ENCODE results near the gene QSOX2.

Gene QSOX2

DNA sequence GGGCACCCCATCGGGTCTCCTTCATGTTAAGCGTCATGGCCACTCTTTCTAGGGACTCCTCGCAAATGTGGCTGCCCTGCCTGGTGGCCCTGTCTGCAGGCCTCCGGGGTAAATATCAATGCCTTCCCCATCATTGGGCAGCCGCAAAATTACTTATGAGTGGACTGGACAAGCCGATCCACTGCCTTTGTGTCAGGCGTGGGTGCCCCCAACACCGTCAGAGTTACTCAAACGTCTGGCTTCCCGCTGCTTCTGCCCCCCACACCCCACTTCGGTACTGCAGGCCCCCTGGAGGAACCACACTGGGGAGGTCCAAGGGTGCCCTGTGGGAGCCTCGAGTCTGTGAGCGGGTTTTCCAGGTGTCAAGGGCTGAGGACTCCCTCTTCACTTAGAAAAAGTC is 44.4 kb downstream of the QSOX2 start:
- H3K4me1 Mint-ChIP-seq: no peaks in the 10 kb centered on the region
- H3K36me3 Mint-ChIP-seq: no peaks in the 10 kb centered on the region
- no peaks in the 10 kb centered on the region for H3K9me3 Mint-ChIP-seq
- no peak for DNase-seq
- no peak overlapping the region for H3K4me3 Mint-ChIP-seq
- H3K27ac Mint-ChIP-seq: peak overlapping the region; percentile 11
- peaks cover 99% of the 10 kb centered on the region for H3K27me3 Mint-ChIP-seq
- CTCF ChIA-PET: no interaction called here

DNA sequence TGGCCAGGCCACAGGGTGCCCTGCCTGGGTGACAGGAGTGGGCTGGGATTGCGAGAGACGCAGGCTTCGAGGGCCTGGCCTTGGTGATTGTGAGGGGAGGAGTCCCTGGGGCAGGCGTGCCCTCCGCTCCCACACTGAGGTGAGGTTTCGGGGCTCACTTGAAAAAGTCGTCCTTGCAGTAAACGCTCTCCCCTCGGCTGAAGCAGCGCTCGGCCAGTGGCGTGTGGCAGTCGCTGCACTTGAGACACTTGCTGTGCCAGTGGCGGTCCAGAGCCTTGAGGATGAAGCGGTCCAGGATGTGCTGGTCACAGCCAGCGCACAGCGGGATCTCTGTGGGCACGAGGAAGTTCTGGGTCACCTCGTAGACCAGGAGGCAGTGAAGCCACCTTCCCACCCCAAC is 45.2 kb downstream of the QSOX2 start:
- Mint-ChIP-seq H3K9me3 (no peaks in the 10 kb centered on the region), H3K27me3 (peaks cover 99% of the 10 kb centered on the region), H3K36me3 (no peaks in the 10 kb centered on the region), H3K27ac (no peak overlapping the region), H3K4me1 (no peaks in the 10 kb centered on the region), H3K4me3 (no peak overlapping the region)
- CTCF ChIA-PET: no interaction called here
- DNase-seq: no peak

DNA sequence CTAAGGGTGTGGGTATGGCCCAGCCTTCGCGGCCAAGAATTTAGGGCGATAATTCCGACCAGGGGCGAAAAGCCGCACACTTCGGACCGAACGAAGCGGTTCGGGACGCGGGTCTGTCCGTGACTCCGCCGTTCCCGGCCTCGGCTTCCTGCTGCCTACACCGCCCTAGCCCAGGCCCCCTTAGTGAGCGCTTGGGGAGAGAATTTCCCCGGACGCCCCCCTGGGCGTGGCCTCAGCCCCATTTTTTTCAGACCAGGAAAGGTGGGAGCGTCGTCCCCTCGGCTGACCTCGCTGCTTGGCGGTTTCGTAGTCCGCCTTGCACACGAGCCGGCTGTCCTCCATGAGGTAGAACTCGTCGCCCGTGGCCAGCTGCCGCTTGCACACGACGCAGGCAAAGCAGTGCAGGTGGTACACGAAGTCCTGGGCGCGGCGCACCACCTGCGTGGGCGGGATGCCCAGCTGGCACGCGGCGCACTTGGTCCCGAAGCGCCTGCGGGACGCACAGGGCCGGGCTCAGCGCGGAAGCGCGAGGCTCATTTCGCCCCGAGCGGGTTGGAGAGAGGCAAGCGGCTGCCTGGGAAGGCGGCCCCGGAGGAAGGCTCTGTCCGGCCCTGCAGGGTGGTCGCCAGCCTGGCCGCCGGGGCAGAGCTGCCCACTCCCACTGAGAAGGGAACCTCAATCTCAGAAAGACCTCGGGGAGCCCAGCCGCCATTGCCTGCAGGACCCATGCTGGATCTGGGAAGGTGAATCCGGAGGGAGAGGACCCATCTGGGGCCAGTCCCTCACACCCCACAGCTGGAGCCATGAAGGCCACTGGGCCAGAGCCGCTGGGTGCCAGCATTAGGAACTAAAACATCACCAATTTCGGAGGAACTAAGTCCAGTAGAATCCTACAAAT is 46.0 kb downstream of the QSOX2 start:
- no peaks in the 10 kb centered on the region for H3K4me1 Mint-ChIP-seq
- CTCF ChIA-PET: no interaction called here

DNA sequence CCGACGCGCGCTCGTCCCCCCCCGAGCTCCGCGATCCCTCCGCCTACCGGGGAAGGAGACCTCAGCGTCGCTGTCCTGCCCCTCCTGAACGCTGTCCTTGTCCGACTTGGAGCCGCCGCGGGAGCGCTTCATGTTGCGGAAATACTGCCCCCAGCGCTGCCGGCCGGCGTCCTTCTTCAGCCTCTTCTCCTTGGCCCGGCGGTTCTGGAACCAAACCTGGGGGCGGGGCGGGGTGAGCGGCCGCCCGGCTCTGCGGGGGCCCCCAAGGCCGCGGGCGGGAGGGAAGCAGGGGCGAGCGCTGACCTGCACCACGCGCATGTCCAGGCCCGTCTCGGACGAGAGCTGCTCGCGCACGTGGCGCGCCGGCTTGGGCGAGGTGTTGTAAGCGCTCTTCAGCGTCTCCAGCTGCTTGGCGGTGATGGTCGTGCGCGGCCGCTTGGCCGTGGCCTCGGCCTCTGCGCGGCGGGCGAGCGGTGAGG is 47.0 kb downstream of the QSOX2 start:
- H3K27me3 Mint-ChIP-seq: peaks cover 99% of the 10 kb centered on the region
- CTCF ChIA-PET: no interaction called here

More for the DNA sequence above, 46.0 kb downstream of the QSOX2 start:
- Mint-ChIP-seq H3K27me3 (peaks cover 99% of the 10 kb centered on the region), H3K27ac (no peak overlapping the region), H3K4me3 (no peak overlapping the region), H3K36me3 (no peaks in the 10 kb centered on the region), H3K9me3 (no peaks in the 10 kb centered on the region)
- no peak for DNase-seq

DNA sequence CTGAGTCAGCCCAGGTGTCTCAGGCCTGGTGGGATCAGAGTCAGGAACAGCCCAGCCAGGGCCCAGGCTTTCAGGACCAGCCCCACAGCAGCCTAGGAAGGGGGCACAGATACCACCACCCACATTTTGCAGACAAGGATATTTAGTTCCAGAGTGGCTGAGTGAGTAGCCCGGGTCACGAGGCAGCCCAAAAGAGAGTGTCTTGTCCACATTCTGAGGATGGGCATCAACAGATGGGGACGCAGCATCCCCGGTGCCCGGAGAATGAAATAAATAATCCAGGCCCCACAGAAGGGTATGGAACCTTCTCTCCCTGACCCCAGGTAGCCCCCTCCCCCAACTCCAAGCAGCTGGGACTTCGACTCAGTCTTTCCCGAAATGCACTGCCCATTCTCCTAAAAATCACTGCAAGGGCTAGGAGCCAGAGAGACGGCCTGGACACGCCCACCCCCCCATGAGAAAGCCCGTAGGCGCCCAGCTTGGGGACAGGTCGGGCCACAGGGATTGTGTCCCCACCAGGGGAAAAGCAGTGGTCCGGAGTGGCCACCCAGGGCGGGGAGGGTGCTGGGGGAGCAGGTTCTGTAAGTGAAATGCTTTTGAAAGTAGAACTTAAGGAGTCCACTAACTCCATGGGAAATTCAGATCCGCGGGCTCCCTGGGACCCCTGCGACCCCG is 47.5 kb downstream of the QSOX2 start:
- no peak overlapping the region for H3K4me3 Mint-ChIP-seq
- no peak for DNase-seq
- no peak overlapping the region for H3K27ac Mint-ChIP-seq
- H3K9me3 Mint-ChIP-seq: no peaks in the 10 kb centered on the region
- H3K27me3 Mint-ChIP-seq: peaks cover 96% of the 10 kb centered on the region
- H3K4me1 Mint-ChIP-seq: no peaks in the 10 kb centered on the region
- CTCF ChIA-PET: no interaction called here
- H3K36me3 Mint-ChIP-seq: no peaks in the 10 kb centered on the region

More for the DNA sequence above, 47.0 kb downstream of the QSOX2 start:
- Mint-ChIP-seq H3K4me1 (no peaks in the 10 kb centered on the region), H3K9me3 (no peaks in the 10 kb centered on the region), H3K4me3 (no peak overlapping the region), H3K27ac (no peak overlapping the region), H3K36me3 (no peaks in the 10 kb centered on the region)
- no peak for DNase-seq

DNA sequence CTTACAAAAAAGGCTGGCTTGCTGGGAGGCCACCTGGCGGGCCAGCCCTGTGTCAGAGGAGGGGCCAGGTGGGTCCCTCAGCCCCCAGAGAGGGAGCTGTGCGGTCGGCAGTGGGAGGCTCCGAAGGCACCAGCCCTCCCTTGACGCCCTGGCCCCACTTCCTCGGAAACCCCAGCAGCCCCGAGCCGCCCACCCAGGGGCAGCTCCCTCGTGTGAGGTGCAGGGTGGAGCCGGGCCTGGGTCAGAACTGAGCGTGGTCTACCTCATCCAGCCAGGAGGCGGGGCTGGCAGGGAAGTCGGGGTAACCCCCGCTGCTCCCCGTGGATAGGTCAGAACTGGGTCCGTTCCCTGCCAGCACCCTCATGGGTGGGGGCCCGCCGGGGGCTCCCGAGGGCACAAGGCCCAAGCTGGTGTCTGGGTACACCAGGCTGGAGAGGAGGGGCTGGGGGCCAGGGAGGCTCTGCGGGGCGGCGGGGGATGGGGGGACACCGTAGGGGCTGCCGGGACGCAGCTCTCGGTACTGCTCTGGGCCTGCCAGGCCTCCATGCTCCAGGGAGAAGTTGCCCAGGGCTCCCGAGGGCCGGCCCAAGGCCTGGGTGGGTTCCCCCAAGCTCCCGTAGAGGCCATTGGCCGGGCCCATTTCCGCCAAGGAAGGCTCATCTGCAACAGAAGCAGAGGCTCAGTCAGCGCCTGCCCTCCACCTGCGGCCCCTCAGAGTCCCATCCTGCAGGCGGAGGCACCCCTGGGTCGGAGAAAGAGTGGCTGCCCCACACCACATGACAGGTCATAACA is 48.3 kb downstream of the QSOX2 start:
- CTCF ChIA-PET: no interaction called here
- Mint-ChIP-seq H3K27ac (no peak overlapping the region), H3K27me3 (peaks cover 96% of the 10 kb centered on the region), H3K4me3 (no peak overlapping the region), H3K9me3 (no peaks in the 10 kb centered on the region), H3K4me1 (no peaks in the 10 kb centered on the region), H3K36me3 (no peaks in the 10 kb centered on the region)
- DNase-seq: no peak

DNA sequence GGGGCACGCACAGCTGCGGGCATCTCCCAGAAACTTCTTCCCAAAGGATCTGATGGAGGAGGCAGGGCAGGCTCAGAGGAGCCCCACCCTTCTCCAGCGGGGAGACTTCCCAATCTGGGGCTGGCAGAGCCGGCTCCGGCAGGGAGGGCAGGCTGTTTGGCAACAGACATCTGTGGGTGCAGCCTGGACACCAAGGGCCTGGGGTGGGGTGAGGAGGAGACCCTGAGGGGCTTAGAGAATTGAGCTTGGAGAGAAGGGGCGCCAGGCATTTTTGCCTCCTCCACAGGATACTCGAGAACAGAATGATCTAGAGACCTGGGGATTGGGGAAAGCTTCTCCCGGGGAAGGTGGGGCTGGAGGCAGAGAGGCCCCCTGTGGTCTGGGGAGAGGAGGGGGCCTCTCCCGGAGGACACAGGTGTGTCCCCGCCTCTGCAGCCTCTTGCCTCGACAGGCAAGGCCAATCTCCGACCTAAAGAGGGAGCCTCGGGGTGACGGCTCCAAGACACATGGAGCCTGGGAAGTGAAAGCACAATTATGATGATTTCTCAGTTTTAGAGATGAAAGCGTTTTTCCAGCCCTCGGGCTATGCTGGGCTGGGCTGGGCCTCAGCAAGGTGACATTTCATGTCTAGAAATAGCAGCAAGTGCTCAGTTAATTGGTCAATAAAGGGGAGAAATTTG is 49.1 kb downstream of the QSOX2 start:
- Mint-ChIP-seq H3K27ac (no peak overlapping the region), H3K4me1 (no peaks in the 10 kb centered on the region), H3K4me3 (no peak overlapping the region), H3K9me3 (no peaks in the 10 kb centered on the region), H3K27me3 (peaks cover 97% of the 10 kb centered on the region), H3K36me3 (no peaks in the 10 kb centered on the region)
- no peak for DNase-seq
- CTCF ChIA-PET: no interaction called here

DNA sequence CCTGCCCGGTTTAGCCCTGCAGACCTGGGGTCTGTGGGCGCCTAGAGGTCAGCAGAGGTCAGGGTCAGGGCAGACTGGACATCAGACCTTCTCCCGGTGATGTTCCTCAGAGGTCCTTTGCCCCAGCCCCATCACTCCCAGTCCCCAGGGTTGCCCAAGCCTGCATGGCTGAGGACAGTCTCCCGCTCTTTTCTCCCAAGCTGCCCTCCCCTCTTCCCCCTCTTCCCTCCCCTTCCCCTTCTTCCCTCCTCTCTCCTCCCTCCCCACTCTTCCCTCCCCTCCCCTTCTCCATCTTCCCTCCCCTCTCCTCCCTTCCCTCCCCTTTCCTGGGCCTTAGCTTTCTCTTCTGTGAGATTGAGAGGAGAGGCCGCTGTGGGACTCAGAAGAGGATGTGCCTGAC is 51.1 kb downstream of the QSOX2 start:
- Mint-ChIP-seq H3K9me3 (no peaks in the 10 kb centered on the region), H3K27me3 (peaks cover 97% of the 10 kb centered on the region), H3K27ac (no peak overlapping the region), H3K36me3 (no peaks in the 10 kb centered on the region), H3K4me3 (no peak overlapping the region), H3K4me1 (no peaks in the 10 kb centered on the region)
- CTCF ChIA-PET: no interaction called here
- no peak for DNase-seq

DNA sequence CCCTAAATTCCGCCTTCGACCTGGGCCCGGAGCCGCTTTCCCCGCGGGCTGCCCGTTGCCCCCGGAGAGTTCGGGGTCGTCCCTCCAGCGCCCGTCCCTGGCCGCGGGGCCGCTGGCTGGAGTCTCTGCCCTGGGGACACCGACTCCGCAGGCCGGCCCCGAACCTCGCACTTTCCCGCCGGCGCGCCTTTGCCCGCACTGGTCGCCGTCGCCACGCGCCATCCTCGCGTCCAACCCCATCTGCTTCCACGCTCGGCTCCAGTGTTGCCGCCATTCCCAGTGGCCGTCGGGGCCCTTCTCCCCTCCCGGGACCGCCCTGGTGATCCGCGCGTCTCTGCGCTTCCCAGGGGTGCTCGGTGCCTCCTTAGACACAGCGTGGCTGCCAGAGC is 51.7 kb downstream of the QSOX2 start:
- H3K9me3 Mint-ChIP-seq: no peaks in the 10 kb centered on the region
- no peaks in the 10 kb centered on the region for H3K36me3 Mint-ChIP-seq
- no peak for DNase-seq
- no peaks in the 10 kb centered on the region for H3K4me1 Mint-ChIP-seq
- no peak overlapping the region for H3K27ac Mint-ChIP-seq
- CTCF ChIA-PET: no interaction called here
- H3K27me3 Mint-ChIP-seq: peaks cover 97% of the 10 kb centered on the region
- no peak overlapping the region for H3K4me3 Mint-ChIP-seq

DNA sequence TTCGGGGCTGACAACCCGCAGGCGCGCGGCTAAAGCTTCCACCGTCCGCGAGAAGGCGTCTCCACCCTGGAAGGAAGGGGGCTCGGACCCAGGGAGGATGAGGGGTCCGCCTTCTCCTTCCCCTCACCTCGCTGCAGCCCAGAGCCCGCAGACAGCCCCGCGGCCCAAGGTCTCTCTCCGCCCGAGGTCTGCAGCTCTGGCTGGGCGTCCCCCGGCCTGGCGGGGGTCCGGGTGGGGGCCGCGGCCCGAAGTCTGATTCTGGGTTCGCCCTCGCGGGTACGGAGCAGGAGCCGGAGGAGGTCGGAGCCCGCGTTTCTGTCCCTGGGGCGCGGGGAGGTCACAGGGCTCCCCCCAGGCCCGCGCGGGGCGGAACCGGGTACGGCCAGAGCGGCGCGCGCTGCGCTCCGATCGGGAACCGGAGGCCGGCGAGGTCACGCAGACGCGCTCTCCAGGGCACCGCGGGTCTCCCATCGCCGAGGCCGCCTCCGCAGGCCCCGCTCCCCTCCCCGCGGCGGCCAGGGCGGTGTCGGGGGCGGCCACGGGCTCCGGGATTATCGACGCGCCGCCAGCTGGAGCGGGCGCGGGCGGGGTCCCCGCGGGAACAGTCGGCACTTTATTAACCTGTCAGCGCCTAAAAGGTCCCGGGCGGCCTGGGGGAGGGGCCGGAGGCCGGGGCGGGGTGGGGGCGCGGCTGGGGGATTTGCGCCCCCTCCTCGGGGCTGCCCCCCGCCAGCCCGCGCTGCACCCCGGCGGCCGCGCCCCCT is 52.3 kb downstream of the QSOX2 start:
- DNase-seq: no peak
- Mint-ChIP-seq H3K27ac (no peak overlapping the region), H3K36me3 (no peaks in the 10 kb centered on the region), H3K4me3 (no peak overlapping the region), H3K4me1 (no peaks in the 10 kb centered on the region), H3K9me3 (no peaks in the 10 kb centered on the region), H3K27me3 (peaks cover 92% of the 10 kb centered on the region)
- CTCF ChIA-PET: no interaction called here

DNA sequence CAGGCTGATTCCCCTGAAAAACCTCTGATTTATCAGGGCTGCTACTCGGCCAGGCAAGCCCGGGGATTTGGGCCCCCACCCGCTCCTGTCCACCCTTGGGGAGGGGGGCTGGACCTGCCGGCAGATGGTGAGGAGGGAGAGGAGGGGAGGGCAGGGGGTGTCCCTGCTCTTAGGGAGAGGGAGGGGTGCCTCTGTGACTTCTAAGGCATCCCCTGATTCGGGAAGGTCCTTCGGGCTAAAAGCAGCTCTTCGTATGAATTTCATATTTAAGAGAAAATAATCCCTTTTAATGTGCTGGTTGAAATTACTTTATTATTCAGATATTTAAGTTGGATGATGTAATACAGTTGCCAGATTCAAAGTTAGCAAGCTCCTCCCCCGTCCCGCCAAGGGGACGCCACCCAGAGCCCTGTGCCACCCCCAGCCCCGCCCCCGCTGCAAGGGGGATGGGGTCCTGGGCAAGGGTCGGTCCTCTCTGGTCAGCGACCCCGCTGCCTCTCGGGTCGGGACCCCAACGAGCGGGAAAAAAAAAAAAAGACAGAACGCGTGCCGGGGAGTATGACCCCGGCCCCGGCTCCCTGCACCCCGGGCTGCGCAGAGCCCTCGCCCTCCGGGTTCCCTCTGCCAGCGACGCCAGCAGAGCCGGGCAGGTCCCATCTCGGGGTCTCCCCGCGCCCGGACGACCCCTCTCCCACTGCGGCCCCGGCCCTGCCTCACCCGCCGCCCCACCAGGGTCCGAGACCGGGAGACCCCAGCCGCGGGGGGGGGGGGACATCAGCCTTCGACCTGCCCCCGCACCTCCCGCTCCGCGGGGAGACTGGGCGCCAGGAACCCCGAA is 53.1 kb downstream of the QSOX2 start:
- Mint-ChIP-seq H3K9me3 (no peaks in the 10 kb centered on the region), H3K4me1 (no peaks in the 10 kb centered on the region), H3K27ac (no peak overlapping the region), H3K4me3 (no peak overlapping the region), H3K36me3 (no peaks in the 10 kb centered on the region), H3K27me3 (peaks cover 92% of the 10 kb centered on the region)
- CTCF ChIA-PET: no interaction called here
- no peak for DNase-seq

DNA sequence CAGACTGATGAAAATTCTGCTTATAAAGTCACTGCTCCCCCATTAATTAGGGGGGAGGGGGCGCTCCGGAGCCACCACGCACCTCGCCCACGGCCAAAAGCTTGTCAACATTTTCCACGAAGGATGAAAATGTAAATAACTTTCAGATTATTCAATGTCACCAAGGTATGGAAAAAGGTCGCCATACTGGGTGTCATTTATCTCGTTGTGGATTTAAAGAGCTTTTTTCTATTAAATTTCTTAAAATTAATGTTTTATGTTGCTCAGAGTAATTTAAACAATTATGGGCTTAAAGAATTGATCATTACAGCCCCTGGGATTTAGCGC is 53.7 kb downstream of the QSOX2 start:
- no peaks in the 10 kb centered on the region for H3K9me3 Mint-ChIP-seq
- peaks cover 92% of the 10 kb centered on the region for H3K27me3 Mint-ChIP-seq
- CTCF ChIA-PET: no interaction called here
- no peak overlapping the region for H3K4me3 Mint-ChIP-seq
- no peak for DNase-seq
- no peaks in the 10 kb centered on the region for H3K36me3 Mint-ChIP-seq
- no peaks in the 10 kb centered on the region for H3K4me1 Mint-ChIP-seq
- no peak overlapping the region for H3K27ac Mint-ChIP-seq
